HEK293 (cell line): Measurements from ENCODE around the gene CCDC117.

ENCODE experiments used
- HOXA7 ChIP-seq: sonication (generic); formaldehyde crosslinking; IDR thresholded peaks from 2 replicates; pipeline ENCODE4 v1.8.1; 2022; ENCODE audit warnings: missing genetic modification reagents, borderline replicate concordance
- TF ChIP-seq, protein P1 (sequence below): fragments of 450-650 bp; formaldehyde crosslinking; IDR thresholded peaks from 2 replicates; pipeline ENCODE4 v1.5.1; 2016; ENCODE audit warnings: missing biosample characterization, missing genetic modification characterization

DNA sequence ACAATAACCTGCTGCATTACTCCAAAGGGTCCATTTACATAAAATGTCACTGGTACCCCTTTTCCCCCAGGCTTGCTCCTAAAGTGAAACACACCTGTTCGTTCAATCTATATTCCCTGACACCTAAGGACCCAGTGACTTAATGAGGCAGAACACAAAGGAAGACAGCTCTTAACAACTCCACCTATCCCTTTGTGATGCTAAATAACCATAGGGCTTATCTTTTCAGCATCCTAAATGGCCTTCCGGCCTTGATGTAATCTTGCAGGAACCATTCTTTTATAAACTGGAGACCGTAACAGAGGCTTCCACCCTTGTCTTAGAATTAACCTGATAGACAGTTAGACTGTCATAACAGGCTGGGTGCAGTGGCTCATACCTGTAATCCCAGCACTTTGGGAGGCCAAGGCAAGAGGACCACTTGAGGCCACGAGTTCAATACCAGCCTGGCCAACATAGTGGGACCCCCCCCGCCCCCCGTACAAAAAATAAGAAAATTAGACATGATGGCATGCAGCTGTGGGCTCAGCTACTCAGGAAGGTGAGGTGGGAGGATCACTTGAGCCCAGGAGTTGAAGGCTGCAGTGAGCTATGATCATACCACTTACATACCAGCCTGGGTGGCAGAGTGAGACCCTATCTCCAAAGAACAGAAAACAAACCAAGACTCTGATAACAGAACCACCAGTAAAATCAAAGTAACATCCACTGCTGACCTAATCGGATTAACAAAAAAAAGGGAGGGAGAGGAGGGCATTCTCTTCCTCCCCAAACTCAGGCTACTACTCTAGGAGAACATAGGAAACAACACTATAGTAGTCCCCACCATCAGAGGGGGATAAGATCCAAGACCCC, 36.0 kb upstream of the CCDC117 start:
- TF ChIP-seq HOXA7 (CRISPR knock-in tag) = no peak
- TF ChIP-seq, protein P1, sequence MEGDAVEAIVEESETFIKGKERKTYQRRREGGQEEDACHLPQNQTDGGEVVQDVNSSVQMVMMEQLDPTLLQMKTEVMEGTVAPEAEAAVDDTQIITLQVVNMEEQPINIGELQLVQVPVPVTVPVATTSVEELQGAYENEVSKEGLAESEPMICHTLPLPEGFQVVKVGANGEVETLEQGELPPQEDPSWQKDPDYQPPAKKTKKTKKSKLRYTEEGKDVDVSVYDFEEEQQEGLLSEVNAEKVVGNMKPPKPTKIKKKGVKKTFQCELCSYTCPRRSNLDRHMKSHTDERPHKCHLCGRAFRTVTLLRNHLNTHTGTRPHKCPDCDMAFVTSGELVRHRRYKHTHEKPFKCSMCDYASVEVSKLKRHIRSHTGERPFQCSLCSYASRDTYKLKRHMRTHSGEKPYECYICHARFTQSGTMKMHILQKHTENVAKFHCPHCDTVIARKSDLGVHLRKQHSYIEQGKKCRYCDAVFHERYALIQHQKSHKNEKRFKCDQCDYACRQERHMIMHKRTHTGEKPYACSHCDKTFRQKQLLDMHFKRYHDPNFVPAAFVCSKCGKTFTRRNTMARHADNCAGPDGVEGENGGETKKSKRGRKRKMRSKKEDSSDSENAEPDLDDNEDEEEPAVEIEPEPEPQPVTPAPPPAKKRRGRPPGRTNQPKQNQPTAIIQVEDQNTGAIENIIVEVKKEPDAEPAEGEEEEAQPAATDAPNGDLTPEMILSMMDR (tag by site-specific recombination) = no peak
